Measurements from ENCODE around the gene SCAANT1.

The SCAANT1 gene

DNA sequence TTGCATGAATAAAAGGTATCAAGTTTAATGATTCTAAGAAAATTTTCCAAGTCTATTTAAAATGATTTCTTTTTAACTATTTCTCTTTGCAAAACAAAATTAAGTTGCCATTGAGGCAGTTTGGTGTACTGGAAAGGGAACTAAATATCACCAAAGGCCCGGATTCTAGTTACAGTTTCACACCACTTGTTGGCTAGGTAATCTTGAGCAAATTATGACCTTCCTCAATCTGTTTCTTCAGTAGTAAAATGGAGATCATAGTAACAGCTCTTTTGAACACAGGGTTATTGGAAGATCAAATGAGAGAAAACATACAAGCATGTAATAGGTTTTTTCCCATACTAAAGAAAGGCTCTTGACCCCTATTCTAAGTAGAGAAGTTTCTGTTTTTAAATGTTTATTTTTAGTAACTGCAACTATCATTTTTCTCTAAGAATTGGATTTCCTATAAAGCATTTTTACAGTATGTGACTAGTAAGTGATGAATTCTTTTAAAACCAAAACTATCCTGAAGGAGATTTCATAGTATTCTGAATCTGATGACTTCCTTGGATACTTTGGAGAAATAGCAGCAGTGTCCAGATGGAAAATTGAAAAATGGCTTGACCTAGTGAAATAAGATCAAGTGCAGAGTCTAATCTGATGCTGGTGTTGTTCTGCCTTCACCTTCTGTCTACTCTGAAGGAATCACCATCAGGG, 15.7 kb downstream of the SCAANT1 start:
- peaks cover 10 to 41% of the 10 kb centered on the region in 2 experiments for H3K36me3 ChIP-seq (ENCODE audit: control insufficient read depth in 1 of 2, insufficient read depth in 2 of 2, low read depth in 1 of 2, low read length in 2 of 2)
- H3K79me1 ChIP-seq (replicated peaks; ENCODE audit: low read length, poor library complexity, severe bottlenecking): peaks cover 20% of the 10 kb centered on the region
- H2BK120ac ChIP-seq (ENCODE audit: low read depth, low read length): no peak overlapping the region
- no peaks in the 10 kb centered on the region for H3K9me3 ChIP-seq (ENCODE audit: control insufficient read depth, low read length)
- no peak overlapping the region for H3K4me2 ChIP-seq (ENCODE audit: low read length, poor library complexity, severe bottlenecking)
- no peaks in the 10 kb centered on the region for H3K4me1 ChIP-seq (ENCODE audit: control insufficient read depth, insufficient read depth, low read depth, low read length)
- no peak overlapping the region for H3K27ac ChIP-seq (ENCODE audit: low read length, poor library complexity, severe bottlenecking)
- H4K91ac ChIP-seq (ENCODE audit: low read length): no peak overlapping the region
- no peaks in the 10 kb centered on the region for H3K27me3 ChIP-seq (ENCODE audit: control insufficient read depth in 1 of 2, insufficient read depth in 1 of 2, low read length in 2 of 2)
- no peak overlapping the region for H3K14ac ChIP-seq (ENCODE audit: low read length in 2 of 2)
- H3K18ac ChIP-seq (ENCODE audit: low read depth in 1 of 2, low read length in 2 of 2): no peak overlapping the region
- no peak overlapping the region for H2AFZ ChIP-seq (ENCODE audit: low read depth, low read length)
- H3K4me3 ChIP-seq (ENCODE audit: insufficient read depth in 1 of 2, low read depth in 1 of 2, low read length in 2 of 2): no peak overlapping the region
- no peak overlapping the region for H2BK12ac ChIP-seq (ENCODE audit: low read length in 2 of 2)
- H2BK5ac ChIP-seq (ENCODE audit: low read depth, low read length, poor library complexity, severe bottlenecking): no peak overlapping the region
- H2BK15ac ChIP-seq (ENCODE audit: low read depth, poor library complexity, severe bottlenecking): no peak overlapping the region
- no peak for DNase-seq
- no peak overlapping the region for H3K4ac ChIP-seq (ENCODE audit: low read depth in 1 of 2, low read length in 2 of 2)
- H3K23ac ChIP-seq (ENCODE audit: low read length in 2 of 2): no peak overlapping the region
- no peak overlapping the region for H3K9ac ChIP-seq (ENCODE audit: low read length)
- H2AK5ac ChIP-seq (ENCODE audit: low read length, severe bottlenecking): no peak overlapping the region
- WGBS: no CpG with 5 or more reads among the region's 1 CpG
- no peak overlapping the region for H4K8ac ChIP-seq (ENCODE audit: low read length)

DNA sequence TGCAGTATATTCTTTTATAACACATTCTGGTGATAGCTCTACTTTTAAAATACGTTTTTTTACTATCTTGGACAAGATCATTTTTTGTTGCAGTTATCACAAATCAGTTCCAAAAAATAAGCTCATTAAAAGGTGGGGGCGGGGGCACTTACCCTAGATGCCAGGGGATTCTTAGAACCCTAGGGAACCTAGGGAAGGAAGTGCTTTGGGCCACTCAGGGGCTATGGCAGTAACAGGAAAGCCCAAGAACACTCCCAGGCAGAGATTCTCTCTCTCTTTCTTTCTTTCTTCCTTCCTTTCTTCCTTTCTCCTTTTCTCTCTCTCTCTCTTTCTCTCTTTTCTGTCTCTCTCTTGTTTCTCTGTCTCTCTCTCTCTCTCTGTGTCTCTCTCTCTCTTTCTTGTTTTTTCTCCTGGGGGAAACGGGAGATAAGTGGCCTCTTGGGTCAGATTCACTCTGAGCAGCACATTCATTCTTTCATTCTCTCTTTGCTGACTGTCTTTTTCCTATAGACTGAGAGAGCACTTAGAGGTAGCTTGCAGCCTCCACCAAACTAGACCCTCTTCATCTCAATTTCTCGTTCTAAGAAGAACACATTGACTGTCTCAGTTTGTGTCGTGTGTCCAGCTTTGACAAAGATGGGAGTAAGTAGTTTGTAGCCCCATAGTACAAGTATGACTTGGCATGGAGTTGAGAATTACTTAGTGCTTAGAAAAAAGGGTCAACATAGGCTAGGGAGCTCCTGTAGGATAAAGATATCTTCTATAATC, 16.6 kb downstream of the SCAANT1 start:
- H3K23ac ChIP-seq (ENCODE audit: low read length in 2 of 2): no peak overlapping the region
- no peak overlapping the region for H3K4ac ChIP-seq (ENCODE audit: low read depth in 1 of 2, low read length in 2 of 2)
- 97% methylated on average over 3 of the region's 5 CpGs for WGBS
- H3K36me3 ChIP-seq (ENCODE audit: control insufficient read depth in 1 of 2, insufficient read depth in 2 of 2, low read depth in 1 of 2, low read length in 2 of 2): peaks cover 10 to 36% of the 10 kb centered on the region in 2 experiments
- DNase-seq: no peak
- H3K27me3 ChIP-seq (ENCODE audit: control insufficient read depth in 1 of 2, insufficient read depth in 1 of 2, low read length in 2 of 2): no peaks in the 10 kb centered on the region
- no peak overlapping the region for H2AK5ac ChIP-seq (ENCODE audit: low read length, severe bottlenecking)
- H2AFZ ChIP-seq (ENCODE audit: low read depth, low read length): no peak overlapping the region
- H3K18ac ChIP-seq (ENCODE audit: low read depth in 1 of 2, low read length in 2 of 2): no peak overlapping the region
- H4K91ac ChIP-seq (ENCODE audit: low read length): no peak overlapping the region
- H3K9ac ChIP-seq (ENCODE audit: low read length): no peak overlapping the region
- no peak overlapping the region for H2BK15ac ChIP-seq (ENCODE audit: low read depth, poor library complexity, severe bottlenecking)
- H3K9me3 ChIP-seq (ENCODE audit: control insufficient read depth, low read length): no peaks in the 10 kb centered on the region
- no peak overlapping the region for H2BK120ac ChIP-seq (ENCODE audit: low read depth, low read length)
- H2BK5ac ChIP-seq (ENCODE audit: low read depth, low read length, poor library complexity, severe bottlenecking): no peak overlapping the region
- H4K8ac ChIP-seq (ENCODE audit: low read length): no peak overlapping the region
- H2BK12ac ChIP-seq (ENCODE audit: low read length in 2 of 2): no peak overlapping the region
- H3K4me3 ChIP-seq (ENCODE audit: insufficient read depth in 1 of 2, low read depth in 1 of 2, low read length in 2 of 2): no peak overlapping the region
- H3K79me1 ChIP-seq (replicated peaks; ENCODE audit: low read length, poor library complexity, severe bottlenecking): peaks cover 25% of the 10 kb centered on the region
- no peak overlapping the region for H3K14ac ChIP-seq (ENCODE audit: low read length in 2 of 2)
- H3K27ac ChIP-seq (ENCODE audit: low read length, poor library complexity, severe bottlenecking): no peak overlapping the region
- H3K4me1 ChIP-seq (ENCODE audit: control insufficient read depth, insufficient read depth, low read depth, low read length): no peaks in the 10 kb centered on the region
- no peak overlapping the region for H3K4me2 ChIP-seq (ENCODE audit: low read length, poor library complexity, severe bottlenecking)

DNA sequence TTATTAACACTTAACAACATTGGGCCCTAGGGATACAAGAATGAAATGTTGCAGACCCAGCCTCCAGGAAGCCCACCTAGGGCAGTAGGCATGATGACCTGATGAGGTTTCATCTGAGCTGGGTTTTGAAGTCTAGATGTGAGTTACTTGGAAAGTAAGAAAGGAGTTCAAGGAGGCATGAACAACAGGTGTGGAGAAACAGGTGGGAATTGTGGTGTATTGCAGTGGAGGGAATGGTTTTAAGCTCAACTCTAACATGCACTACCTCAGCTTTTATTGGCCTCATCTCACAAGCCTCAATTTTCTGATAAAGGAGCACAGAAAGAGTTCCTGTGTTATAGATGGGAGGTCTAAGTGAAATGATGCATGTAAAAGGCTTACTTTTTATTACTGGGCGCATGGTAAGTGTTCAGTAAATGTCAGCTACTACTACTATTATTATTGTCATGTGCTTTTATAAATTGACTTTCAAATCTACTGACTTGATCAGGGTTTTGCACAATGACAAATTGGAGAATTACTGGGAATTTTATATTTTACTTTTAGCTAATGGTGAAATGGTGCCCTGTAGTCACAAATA, 19.3 kb downstream of the SCAANT1 start:
- H3K36me3 ChIP-seq (ENCODE audit: control insufficient read depth in 1 of 2, insufficient read depth in 2 of 2, low read depth in 1 of 2, low read length in 2 of 2): peaks cover 4 to 14% of the 10 kb centered on the region in 2 experiments
- no peak overlapping the region for H3K4ac ChIP-seq (ENCODE audit: low read depth in 1 of 2, low read length in 2 of 2)
- H2BK5ac ChIP-seq (ENCODE audit: low read depth, low read length, poor library complexity, severe bottlenecking): no peak overlapping the region
- H3K4me1 ChIP-seq (ENCODE audit: control insufficient read depth, insufficient read depth, low read depth, low read length): no peaks in the 10 kb centered on the region
- H3K4me3 ChIP-seq (ENCODE audit: insufficient read depth in 1 of 2, low read depth in 1 of 2, low read length in 2 of 2): no peak overlapping the region
- no peak overlapping the region for H2BK120ac ChIP-seq (ENCODE audit: low read depth, low read length)
- no peak overlapping the region for H3K14ac ChIP-seq (ENCODE audit: low read length in 2 of 2)
- H2AFZ ChIP-seq (ENCODE audit: low read depth, low read length): no peak overlapping the region
- H2BK15ac ChIP-seq (ENCODE audit: low read depth, poor library complexity, severe bottlenecking): no peak overlapping the region
- WGBS: no CpG with 5 or more reads among the region's 1 CpG
- H4K91ac ChIP-seq (ENCODE audit: low read length): no peak overlapping the region
- no peak overlapping the region for H3K4me2 ChIP-seq (ENCODE audit: low read length, poor library complexity, severe bottlenecking)
- H3K27ac ChIP-seq (ENCODE audit: low read length, poor library complexity, severe bottlenecking): no peak overlapping the region
- no peak for DNase-seq
- peaks cover 29% of the 10 kb centered on the region for H3K79me1 ChIP-seq (replicated peaks; ENCODE audit: low read length, poor library complexity, severe bottlenecking)
- H2AK5ac ChIP-seq (ENCODE audit: low read length, severe bottlenecking): no peak overlapping the region
- H3K27me3 ChIP-seq (ENCODE audit: control insufficient read depth in 1 of 2, insufficient read depth in 1 of 2, low read length in 2 of 2): no peaks in the 10 kb centered on the region
- H3K23ac ChIP-seq (ENCODE audit: low read length in 2 of 2): no peak overlapping the region
- H2BK12ac ChIP-seq (ENCODE audit: low read length in 2 of 2): no peak overlapping the region
- no peak overlapping the region for H3K9ac ChIP-seq (ENCODE audit: low read length)
- H3K18ac ChIP-seq (ENCODE audit: low read depth in 1 of 2, low read length in 2 of 2): no peak overlapping the region
- H3K9me3 ChIP-seq (ENCODE audit: control insufficient read depth, low read length): no peaks in the 10 kb centered on the region
- no peak overlapping the region for H4K8ac ChIP-seq (ENCODE audit: low read length)

DNA sequence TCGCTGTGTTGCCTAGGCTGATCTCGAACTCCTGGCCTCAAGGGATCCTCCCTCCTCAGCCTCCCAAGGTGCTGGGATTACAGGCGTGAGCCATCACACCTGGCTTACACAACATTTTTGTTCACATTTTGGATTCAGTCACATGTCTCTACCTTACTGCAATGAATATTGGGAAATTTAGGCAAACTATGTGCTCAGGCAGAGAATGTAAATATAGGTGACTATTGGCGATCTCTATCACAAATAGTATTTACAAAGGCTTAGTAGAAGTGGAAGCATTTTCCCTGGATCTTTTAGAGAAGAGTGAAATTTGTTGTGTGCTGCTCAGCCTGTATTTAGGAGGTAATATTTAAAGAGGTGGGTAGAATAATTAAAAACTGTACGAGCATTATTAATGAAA, 20.7 kb downstream of the SCAANT1 start:
- 100% methylated on average over 3 of the region's 5 CpGs for WGBS
- Histone ChIP-seq H3K4me2 (ENCODE audit: low read length, poor library complexity, severe bottlenecking) (no peak overlapping the region), H3K23ac (ENCODE audit: low read length in 2 of 2) (no peak overlapping the region), H3K4me1 (ENCODE audit: control insufficient read depth, insufficient read depth, low read depth, low read length) (no peaks in the 10 kb centered on the region), H3K27me3 (ENCODE audit: control insufficient read depth in 1 of 2, insufficient read depth in 1 of 2, low read length in 2 of 2) (no peaks in the 10 kb centered on the region), H3K27ac (ENCODE audit: low read length, poor library complexity, severe bottlenecking) (no peak overlapping the region), H3K14ac (ENCODE audit: low read length in 2 of 2) (no peak overlapping the region), H2BK120ac (ENCODE audit: low read depth, low read length) (no peak overlapping the region), H3K9me3 (ENCODE audit: control insufficient read depth, low read length) (no peaks in the 10 kb centered on the region), H2AK5ac (ENCODE audit: low read length, severe bottlenecking) (no peak overlapping the region), H2BK5ac (ENCODE audit: low read depth, low read length, poor library complexity, severe bottlenecking) (no peak overlapping the region), H3K18ac (ENCODE audit: low read depth in 1 of 2, low read length in 2 of 2) (no peak overlapping the region), H3K4me3 (ENCODE audit: insufficient read depth in 1 of 2, low read depth in 1 of 2, low read length in 2 of 2) (no peak overlapping the region), H3K4ac (ENCODE audit: low read depth in 1 of 2, low read length in 2 of 2) (no peak overlapping the region), H2BK15ac (ENCODE audit: low read depth, poor library complexity, severe bottlenecking) (no peak overlapping the region), H3K36me3 (ENCODE audit: control insufficient read depth in 1 of 2, insufficient read depth in 2 of 2, low read depth in 1 of 2, low read length in 2 of 2) (peaks cover 4 to 14% of the 10 kb centered on the region in 2 experiments), H3K9ac (ENCODE audit: low read length) (no peak overlapping the region), H2BK12ac (ENCODE audit: low read length in 2 of 2) (no peak overlapping the region), H2AFZ (ENCODE audit: low read depth, low read length) (no peak overlapping the region), H4K8ac (ENCODE audit: low read length) (no peak overlapping the region), H3K79me1 (replicated peaks; ENCODE audit: low read length, poor library complexity, severe bottlenecking) (peaks cover 31% of the 10 kb centered on the region), H4K91ac (ENCODE audit: low read length) (no peak overlapping the region)
- no peak for DNase-seq

Data from mesenchymal stem cell (in vitro differentiated cells and primary cell).